HG03159 (cell line): Measurements from ENCODE around the gene EFNB2.
A peak's percentile ranks its signal among the peaks of the same experiment; 100 is the strongest.

Source experiments
- ATAC-seq: cut with Tn5 transposase; IDR thresholded peaks from one replicate; pipeline ENCODE4 v1.9.1; 2021; ENCODE audit warnings: mild to moderate bottlenecking, moderate library complexity; ENCODE audit not compliant: unreplicated experiment

The EFNB2 gene

DNA sequence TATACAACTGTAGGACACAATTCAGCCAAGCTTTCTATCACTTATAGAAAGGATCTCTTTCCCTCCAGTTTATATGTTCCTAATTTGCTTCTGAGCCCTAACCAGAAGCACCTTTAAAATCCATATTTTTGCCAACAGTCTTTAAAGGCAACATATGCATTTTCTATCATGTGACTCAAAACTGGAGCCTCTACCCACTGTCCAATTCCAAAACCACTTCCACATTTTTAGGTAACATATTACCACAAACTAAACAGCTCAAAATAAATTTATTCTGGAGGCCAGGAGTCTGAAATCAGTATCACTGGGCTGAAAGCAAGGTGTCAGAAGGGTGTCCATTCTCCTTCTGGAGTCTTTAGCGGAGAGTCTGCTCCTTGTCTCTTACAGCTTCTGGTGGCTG, 15.9 kb upstream of the EFNB2 start:
- no peak for ATAC-seq

DNA sequence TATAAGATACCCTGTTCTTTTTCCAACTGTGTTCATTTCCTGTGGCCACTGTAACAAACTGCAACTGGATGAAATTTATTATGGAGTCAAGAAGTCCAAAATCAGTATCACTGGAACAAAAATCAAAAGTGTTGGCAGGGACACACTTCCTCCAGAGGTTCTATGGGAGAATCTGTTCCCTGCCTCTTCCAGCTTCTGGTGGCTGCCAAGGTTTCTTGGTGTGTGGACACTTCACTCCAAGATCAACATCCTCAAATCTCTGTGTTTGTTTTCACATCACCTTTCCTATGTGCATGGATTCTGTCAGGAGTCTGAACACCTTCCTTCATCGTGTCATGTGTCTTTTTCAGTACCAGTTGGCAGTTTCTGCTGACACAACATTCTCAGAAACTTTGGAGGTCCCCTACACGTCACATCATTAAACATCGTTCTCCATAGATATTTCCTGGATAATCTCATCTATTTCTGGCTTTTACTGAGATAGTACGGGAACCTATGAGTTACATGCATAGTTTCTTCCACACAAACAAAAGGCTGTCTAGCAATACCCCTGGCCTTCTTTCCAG, 15.2 kb upstream of the EFNB2 start:
- no peak for ATAC-seq

DNA sequence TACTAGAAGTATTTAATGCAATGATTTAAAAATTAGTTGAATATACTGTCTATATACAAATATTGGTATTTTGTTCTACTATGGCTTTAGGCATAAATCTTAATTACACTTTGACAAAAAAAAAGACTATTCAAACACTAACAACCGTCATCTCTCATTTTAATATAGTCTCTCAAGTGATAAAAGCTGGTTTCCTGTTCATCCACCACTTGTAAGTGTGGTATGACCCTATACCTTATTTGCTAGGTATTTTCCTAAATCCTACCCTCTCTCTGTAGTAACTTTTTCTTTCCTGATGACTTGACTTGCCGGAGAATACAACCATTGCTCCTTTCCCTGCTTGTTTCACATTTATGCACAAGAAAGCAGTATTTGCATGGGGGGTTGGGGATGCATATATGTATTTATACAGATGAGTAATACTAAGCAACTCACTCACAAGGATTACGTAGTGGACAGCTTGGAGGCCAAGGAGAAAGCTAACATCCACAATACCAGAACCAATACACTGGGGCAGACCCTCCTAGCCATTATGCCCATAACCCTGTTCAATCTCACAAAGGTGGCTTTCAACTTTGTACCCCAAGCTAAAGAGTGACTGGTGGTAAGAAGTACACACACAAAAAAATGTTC, 12.7 kb upstream of the EFNB2 start:
- ATAC-seq = no peak

DNA sequence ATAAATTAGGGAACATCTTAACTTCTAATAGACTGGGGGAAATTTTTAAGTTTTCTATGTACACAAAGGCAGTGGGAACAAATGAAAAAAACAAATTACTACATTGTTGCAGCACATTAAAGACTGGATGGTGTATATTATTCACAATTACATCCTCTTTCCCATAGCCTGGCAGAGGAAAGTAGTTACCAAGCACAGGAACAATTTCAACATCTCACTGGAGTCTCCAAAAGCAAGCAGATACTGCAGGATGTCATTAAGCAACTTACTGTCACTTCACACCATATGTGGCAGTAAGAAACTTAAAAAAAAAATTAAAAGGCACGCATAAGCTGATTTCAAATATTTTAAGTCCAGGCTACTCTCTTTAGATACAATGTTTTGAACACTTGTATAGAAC, 6.4 kb upstream of the EFNB2 start:
- ATAC-seq = no peak

DNA sequence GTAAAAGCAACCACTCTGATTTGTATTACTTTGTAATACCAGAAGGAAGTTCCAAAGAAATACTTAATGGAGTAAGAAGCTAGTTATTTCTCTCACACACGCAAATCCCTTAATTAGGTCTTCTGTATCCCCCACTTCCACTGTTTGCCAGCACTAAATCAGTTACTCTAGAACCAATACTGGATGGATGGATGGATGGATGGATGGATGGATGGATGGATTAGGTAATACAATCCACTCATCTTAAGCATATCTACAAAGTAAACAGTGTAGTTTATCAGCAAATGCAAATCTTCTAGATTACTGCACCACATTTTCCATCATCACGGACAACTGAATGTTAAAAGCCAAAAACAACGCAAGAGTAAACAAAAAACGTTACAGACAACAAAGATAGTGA, 5.2 kb upstream of the EFNB2 start:
- no peak for ATAC-seq

DNA sequence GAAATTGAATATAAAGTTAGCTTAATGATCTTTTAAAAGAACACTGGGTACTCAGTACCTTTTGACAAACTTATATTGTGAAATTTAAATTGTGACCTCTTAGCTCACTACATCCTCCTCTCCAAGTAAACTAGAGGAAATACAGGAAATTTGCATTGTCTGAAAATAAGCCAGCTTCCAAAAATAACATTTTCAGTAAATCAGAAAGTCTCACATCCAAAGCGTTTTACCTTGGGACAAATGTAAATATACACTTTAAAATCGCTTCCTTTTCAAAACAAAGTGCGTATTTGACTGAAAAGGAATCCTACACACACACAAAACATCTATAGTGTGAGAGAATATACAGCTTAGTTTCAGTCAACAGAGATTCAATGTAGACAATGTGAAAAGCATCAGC, 2.1 kb upstream of the EFNB2 start:
- ATAC-seq = no peak

DNA sequence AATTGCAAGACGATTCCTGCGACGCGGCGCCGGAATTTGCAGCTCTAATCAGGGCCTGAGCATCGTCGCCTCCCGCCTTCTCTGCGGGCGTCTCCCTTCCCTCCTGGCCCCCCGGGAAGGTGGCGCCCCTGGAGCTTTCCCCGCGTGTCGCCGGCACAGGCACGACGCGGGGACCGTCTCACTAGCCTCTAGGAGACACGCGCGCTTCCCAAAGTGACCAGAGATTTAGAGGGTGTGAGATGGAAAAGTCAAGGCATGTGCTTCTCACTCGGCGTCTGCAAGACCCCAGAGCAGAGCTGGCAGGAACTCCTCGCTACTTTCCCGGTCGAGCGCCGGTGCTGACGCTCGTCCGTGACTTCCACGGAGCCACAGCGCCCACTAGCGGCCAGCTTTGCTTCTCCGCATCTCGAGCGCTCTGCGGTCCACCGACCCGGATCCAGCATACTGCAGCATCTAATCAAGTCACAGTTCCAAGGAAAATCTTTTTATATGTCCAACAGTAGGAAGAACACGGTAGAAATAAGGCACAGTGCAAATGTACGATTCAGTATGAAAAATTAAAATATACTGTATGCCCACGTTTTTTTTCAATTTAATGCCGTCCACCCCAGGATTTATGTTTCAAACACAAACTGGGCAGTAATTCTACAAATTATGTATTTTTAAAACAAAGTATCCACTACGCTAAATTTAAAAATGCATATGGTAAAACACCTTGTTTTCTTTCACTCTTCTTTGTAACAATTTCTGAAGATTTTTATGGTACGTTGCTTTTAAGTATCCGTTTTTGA, 977 bp upstream of the EFNB2 start:
- ATAC-seq = peak; percentile 42

DNA sequence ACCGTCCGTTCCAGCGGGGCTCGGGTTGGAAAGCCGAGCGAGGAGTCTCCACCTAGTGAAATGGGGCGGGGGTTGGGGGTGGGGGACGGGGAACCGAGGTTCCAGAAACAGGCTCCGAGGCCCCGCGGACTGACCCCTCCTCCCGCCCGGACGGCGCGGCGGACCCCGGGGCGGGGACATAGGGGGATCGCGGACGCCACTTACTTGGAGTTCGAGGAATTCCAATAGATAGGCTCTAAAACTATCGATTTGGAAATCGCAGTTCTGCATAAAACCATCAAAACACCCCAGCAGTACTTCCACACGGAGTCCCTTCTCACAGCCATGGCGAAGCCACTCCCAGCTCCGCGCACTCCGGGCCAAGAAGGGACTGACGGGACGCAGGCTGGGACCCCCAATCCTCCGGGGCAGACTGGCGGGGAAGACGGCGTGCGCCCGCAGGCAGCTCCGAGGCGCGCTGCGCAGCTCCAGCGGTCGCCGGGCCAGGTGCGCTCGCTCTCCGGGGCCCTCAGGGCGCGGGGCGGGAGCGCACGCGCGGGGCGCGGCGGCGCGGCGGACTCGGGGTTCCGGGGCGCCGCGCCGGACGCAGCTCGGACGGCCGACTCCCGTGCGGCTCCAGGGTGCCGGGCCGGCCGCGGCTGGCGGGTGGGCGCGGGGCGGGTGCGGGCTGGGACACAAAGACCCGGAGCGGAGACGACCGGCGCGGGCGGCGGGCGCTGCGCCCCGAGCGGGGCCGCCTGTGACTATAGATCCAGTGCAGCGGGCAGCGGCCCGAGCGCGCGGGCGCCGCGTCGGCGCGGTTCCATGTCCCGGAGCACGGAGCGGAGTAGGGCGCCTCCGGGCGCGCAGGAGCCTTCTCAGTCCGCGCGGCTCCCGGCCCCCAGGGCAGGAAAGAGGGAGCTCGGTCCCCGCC, 567 bp downstream of the EFNB2 start:
- peak; percentile 25 for ATAC-seq

DNA sequence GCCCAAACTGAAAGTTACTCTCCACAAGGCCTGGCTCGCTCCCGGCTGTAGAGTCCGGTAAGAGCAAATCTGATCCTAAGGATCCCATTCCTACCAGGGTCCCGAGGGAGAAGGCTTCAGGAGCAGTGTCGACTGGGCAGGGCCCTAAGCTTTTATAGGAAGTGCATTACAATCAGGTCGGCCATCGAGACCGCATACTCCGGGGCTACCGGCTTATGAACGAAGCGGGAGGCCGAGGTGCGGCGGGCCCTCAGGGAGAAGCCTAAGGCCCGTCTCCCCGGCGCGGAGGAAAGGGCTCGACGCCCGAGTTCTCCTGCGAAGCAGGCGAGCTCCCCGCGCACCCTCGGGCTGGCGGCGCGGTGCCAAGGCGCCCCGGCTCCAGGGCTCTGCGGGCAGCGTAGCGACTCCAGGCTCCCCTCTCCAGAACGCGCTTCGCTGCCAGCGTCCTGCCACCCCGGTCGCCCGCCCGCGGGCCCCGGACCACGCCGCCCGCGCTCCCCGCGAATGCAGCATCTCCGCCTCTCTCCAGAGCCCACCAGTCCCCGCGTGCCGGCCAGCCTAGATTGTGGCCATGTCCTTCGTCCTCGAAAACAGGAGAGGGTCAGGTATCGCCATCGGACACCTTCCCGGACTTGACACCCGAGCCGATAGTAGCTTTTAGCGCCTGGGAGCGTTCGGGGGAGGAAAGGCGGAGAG, 1.4 kb downstream of the EFNB2 start:
- ATAC-seq = no peak

DNA sequence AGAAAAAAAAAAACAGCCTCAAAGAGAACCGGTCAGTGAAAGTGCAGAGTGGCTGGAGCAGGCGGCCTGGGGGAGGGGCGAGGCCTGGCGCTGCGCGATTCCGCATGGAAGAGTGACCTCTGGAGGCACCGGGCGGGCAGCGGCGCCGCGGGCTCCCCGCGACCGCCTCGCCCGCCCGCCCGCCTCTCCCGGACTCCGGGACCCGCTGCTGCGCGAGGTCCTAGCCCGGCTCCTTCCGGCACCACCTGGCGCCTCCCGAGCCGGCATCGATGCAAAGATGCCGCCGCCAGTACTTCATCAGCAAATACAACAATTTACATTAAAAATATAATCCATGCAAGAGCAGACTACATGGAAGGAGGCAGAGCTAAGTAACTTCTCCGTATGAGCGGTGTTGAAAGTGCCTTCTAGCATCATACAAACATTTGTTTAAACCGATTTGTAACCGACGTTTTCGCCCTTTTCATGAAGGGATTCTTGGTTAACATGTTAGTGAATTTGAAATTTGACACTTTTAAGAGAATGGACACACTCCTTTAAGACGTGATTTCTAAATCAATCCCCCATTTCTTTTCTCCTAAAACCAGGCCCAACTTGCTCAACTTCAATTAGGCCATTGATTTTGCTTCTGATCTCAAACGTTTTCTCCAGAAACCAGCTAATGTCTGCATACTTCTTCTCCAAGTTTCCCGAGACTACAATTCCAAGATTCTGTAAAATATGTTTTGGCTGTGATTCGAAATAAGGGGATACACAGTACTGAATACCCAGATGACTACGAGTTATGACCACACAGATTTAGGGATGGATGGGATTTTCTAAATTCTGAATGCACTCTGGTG, 2.1 kb downstream of the EFNB2 start:
- ATAC-seq = no peak

DNA sequence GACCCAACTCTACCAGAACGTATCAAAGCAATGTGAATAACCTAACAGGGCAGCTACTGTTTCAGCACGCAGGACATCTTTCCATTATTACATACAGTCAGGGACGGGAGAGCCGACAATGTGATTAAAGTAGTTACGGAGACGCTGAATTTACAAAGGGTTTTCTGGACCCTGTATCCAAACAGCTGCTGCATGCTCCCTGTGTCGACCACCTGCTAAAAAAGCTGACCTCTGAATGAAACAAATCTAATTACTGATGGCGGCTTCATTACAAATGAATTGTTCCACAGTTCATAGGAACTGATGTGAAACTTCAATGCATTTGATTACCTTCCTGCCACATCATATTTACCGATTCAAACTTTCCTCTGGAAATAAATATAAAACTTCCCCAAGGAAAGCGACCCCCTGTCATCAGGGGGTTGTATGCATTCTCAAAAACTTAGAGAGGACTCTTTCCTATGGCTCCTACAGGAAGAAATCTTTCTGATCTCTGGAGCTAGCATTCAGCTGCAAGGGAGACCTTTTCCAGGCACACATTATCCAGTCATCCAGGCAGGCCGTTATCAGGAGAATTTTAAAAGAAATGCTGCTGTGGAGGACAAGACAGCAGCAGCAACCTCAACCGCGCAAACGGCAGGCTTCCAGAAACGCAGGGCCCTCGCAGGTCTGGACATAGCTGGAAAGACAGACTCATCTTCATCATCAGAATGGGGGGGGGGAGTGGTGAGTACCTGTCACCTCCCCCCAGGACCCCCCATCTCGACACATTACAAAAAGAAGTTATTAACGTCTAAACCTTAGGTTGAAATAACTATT, 3.1 kb downstream of the EFNB2 start:
- no peak for ATAC-seq

DNA sequence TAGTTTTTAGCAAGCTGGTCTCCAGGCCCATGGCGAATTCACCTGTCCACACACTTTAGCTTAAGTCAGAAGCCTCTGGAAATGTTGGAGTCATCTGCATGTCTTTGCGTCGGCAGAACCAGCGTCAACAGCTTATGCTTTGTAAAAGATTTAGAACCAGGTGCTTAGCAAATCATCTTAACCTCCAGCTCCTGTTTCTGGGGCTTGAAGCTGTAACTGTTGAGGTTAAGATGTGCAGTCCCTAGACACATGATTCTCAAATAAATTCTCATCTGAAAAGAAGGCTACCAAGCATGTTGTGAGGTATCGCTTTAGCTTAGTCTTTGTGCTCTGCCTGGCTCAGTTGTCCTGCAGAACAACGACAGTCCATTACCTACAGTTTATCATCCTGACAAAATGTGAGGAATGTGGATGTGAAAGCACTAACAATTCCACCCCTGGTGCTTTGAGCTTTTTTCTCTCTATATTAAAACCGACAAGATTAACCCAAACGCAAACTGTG, 4.4 kb downstream of the EFNB2 start:
- ATAC-seq = no peak

DNA sequence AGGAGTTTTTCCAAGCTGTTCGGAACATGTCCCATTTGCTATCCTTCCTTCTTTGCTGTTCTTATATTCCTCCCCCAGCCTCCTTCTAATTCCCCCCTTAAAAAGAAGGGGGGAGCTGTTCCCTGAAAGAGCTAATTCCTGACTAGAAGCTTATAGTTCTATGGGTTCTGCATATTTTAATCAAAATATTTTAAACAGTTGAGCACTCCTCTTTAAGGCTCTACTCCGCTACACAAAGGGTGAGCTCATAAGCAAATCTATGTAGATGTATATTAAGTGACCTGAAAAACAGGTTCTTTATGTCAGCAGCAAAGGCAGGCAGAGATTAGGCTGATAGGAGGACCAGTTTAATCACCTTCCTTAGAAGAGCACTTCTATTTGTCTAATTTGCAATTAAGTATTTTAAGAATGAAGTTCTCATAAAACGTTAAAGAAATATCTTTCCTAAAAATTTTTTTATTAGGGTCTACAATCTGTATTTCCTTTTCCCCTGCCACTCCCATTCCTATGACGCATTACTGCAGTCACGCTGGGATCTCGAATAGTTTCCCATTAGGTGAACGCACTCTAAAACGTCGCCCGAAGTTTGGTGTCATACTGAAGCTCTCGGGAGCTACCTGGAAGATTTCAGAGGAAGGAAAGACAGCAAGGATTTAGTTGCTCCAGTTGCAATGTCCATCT, 5.2 kb downstream of the EFNB2 start:
- no peak for ATAC-seq

DNA sequence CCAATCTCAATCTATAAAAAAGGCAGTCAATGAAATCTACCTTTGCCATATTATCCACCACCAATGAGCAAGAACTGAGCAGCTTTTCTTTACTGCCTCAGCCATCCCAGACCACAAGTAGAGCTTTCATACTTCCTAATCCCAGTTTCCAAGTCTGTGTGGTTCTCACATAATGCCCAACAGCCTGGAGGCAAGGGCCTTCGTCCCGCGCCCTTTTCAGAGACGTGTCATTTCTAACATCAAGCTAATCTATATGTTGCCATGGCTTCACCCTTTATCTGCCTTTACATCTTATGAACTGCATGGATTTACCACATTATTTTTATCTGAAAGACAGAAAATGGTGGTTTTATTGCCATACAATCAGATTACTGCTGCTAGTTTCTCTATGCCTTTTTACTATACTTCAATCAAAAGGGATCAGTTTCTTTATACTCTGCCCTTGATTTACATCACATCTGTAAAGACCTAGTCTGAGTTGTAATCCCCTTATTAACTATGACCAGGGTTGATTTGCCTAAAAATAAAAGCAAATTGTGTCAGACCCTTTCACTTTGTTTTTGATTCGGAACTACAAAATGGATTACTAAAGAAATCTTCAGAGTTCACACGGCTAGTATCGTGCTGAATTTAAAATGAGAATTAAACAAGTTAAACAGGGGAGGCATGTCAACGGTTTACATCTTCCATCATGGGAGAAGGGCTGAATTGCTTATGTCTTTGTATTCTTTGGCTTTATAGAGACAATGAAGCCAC, 5.9 kb downstream of the EFNB2 start:
- ATAC-seq = no peak

DNA sequence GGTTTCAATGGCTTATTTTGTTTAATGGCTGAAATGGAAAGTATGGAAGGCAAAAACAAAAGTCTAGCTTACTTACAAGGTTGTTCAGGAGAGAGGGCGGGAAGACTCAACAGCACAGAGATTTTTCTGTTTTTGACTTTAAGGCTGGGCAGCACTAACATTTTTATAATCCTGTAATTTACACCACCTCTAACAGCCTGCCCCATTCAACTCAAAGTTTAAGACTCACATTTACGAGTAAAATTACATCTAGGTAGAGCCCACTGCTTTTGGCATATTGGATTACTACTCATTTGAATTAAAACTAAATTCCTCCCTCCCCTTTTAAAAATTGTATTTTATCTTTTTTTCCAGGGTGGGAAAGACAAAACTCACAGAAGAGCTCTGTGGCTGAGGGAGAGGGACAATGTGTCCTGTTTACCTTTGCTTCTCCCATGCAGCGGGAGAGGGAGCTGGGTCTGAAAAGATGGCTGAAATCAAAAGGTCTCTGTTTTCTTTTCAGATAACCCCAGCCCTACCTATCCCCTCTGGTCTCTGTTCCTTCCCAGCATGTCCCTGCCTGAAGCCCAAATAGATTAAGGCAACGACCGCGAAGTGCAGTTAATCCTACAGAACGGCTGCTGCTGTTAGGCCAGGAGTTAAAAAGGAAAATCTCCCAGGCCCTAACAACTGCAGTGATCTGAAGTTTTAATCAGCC, 6.6 kb downstream of the EFNB2 start:
- no peak for ATAC-seq

DNA sequence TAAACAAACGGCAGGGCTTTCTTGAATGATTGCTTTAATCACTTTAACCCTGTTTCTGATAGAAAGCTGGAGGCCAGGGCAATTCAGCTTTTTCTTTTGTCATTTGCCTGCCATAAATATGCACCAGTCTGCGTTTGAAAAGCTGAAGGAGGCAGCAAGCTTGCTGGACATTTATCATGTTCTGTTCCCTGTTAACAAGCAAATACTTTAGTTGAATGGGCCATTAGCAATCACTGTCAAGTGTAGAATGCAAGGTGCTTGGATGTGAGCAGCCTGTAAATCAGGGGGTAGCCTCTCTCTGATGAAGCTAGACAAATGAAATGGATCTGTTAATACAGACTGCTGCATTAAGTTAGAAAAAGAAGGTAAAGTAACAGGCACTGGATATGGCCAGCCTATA, 7.6 kb downstream of the EFNB2 start:
- no peak for ATAC-seq

DNA sequence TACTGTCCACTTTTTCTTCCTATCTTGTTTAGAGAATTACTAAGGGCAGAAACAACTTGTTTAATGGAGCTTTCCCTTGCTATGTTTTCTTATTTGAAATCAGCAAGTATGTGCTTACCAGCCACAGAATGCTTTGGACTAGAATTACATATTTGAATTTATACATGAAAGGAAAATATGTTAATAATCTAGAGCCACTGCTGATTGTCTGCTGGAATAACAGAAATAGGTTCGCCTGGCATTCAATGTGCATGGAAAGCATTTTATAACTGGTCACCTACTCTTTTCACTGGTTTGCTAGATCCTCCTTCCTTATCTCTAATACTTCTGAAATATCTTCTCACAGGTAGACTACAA, 8.0 kb downstream of the EFNB2 start:
- no peak for ATAC-seq
